OCI-LY7 (cell line): ENCODE data around the gene TRIP12. TPM values are rescaled to one million over a fixed set of nuclear protein-coding genes. Genes with fewer than 3 reads are reported as not detected.

Source experiments
- BruUV-seq: library from RNA; stranded (reverse); fragments of 400-500 nt; replicated peaks from 2 replicates; lab custom pipeline; 2021; lab: Mats Ljungman, UMichigan
- CTCF ChIA-PET: fragments of 300-600 bp; sonication (Branson Sonifier 250); formaldehyde crosslinking; loops from one replicate; lab custom pipeline; 2022; ENCODE audit warnings: antibody characterized with exemption; ENCODE audit not compliant: unreplicated experiment; lab: Charles Lee
- POLR2A ChIA-PET: fragments of 300-600 bp; sonication (Branson Sonifier 250); formaldehyde crosslinking; loops from one replicate; lab custom pipeline; 2022; ENCODE audit warnings: antibody characterized with exemption; lab: Charles Lee
- DNase-seq: peaks from one replicate; pipeline ENCODE4 v3.0.0-alpha.2; 2015; ENCODE audit warnings: low spot score
- H2AFZ ChIP-seq: fragments of 200-600 bp; sonication (generic), shearing (Covaris generic); 2 replicates; pipeline ENCODE4 v1.6.1; 2014; ENCODE audit warnings: mild to moderate bottlenecking, antibody characterized with exemption, low read length, moderate library complexity
- H3K27ac ChIP-seq: fragments of 200-600 bp; sonication (generic); 2 replicates; pipeline ENCODE4 v1.5.1; 2014; ENCODE audit warnings: mixed run types, low read depth, mild to moderate bottlenecking, moderate library complexity, low read length, inconsistent platforms; ENCODE audit not compliant: poor library complexity, severe bottlenecking
- H3K36me3 ChIP-seq: fragments of 200-600 bp; sonication (generic); 2 replicates; pipeline ENCODE4 v1.6.1; 2014; ENCODE audit warnings: mild to moderate bottlenecking, antibody characterized with exemption, low read length, moderate library complexity, mixed read lengths; ENCODE audit not compliant: insufficient read depth
- H3K4me1 ChIP-seq: fragments of 200-600 bp; sonication (generic); 2 replicates; pipeline ENCODE4 v1.5.1; 2014; ENCODE audit warnings: mild to moderate bottlenecking, low read length; ENCODE audit not compliant: insufficient read depth, poor library complexity, severe bottlenecking
- H3K4me2 ChIP-seq: fragments of 200-600 bp; sonication (generic); 2 replicates; pipeline ENCODE4 v1.6.1; 2014; ENCODE audit warnings: mild to moderate bottlenecking, low read length
- H3K4me3 ChIP-seq: fragments of 200-600 bp; sonication (generic); 2 replicates; pipeline ENCODE4 v1.5.1; 2014; ENCODE audit warnings: mild to moderate bottlenecking, low read depth, low read length; ENCODE audit not compliant: poor library complexity, severe bottlenecking
- H3K79me2 ChIP-seq: fragments of 200-600 bp; sonication (generic); 2 replicates; pipeline ENCODE4 v1.6.1; 2016; ENCODE audit warnings: low read depth, mild to moderate bottlenecking, low read length, moderate library complexity, mixed read lengths; ENCODE audit not compliant: insufficient read depth
- H3K9me2 ChIP-seq: fragments of 200-600 bp; sonication (generic); 2 replicates; pipeline ENCODE4 v1.6.1; 2016; ENCODE audit warnings: mild to moderate bottlenecking, low read length, mixed read lengths; ENCODE audit not compliant: insufficient read depth
- H3K9me3 ChIP-seq: fragments of 200-600 bp; sonication (generic); 2 replicates; pipeline ENCODE4 v1.6.1; 2014; ENCODE audit warnings: mild to moderate bottlenecking, mixed run types, low read length, mixed read lengths
- H4K20me1 ChIP-seq: fragments of 200-600 bp; sonication (generic); 2 replicates; pipeline ENCODE4 v1.6.1; 2014; ENCODE audit warnings: mild to moderate bottlenecking, antibody characterized with exemption, low read length, moderate library complexity, mixed read lengths; ENCODE audit not compliant: insufficient read depth
- CTCF ChIP-seq: fragments of 200-600 bp; sonication (generic); conservative IDR thresholded peaks from 2 replicates; pipeline ENCODE4 v1.5.1; 2014; ENCODE audit warnings: mild to moderate bottlenecking, antibody characterized with exemption, low read length, moderate library complexity, mixed read lengths
- EZH2phosphoT487 ChIP-seq: fragments of 200-600 bp; sonication (generic); IDR thresholded peaks from 2 replicates; pipeline ENCODE4 v1.6.1; 2018; ENCODE audit warnings: low read depth, borderline replicate concordance, mild to moderate bottlenecking, mixed run types, antibody characterized with exemption, low read length, moderate library complexity, mixed read lengths
- intact Hi-C: fragments of 100-400 bp; cut with micrococcal nuclease; formaldehyde crosslinking; loops from one replicate; pipeline ENCODE4 v1.10.0; 2022; ENCODE audit not compliant: unreplicated experiment
- total RNA-seq, 2 experiments: library from RNA; depleted of rRNA in 1 of 2; stranded (reverse); fragments of >200 nt in 1 of 2; shearing (Covaris generic) in 1 of 2; gene quantifications; 2 replicates each; pipeline ENCODE4 v1.2.3, GENCODE V29; 2014 to 2022

Gene TRIP12
- total RNA-seq, 2 experiments from 2014 or later = 80.0 to 185 TPM

DNA sequence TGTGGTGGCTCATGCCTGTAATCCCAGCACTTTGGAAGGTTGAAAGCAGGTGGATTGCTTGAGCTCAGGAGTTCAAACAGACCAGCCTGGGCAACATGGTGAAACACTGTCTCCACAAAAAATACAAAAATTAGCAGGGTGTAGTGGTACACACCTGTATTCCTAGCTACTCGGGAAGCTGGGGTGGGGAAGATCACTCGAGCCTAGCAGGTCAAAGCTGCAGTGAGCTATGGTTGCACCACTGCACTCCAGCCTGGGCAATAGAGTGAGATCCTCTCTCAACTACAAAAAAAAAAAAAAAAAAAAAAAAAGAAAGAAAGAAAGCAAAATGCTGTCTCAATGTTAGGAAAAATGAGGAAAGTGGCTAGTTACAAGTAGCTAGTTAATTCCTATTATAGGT, 56.8 kb downstream of the TRIP12 start:
- peaks cover 16% of the 10 kb centered on the region; the same call in 1 of the 2 replicates for H3K79me2 ChIP-seq
- CTCF ChIA-PET = no interaction called here
- POLR2A ChIA-PET = interaction anchor here (0.5 to 3.0 kb wide), 5 partner anchors 11 to 49 kb away, joined by 3 to 16 read pairs (median 3); no protein-coding TSS in a partner anchor

DNA sequence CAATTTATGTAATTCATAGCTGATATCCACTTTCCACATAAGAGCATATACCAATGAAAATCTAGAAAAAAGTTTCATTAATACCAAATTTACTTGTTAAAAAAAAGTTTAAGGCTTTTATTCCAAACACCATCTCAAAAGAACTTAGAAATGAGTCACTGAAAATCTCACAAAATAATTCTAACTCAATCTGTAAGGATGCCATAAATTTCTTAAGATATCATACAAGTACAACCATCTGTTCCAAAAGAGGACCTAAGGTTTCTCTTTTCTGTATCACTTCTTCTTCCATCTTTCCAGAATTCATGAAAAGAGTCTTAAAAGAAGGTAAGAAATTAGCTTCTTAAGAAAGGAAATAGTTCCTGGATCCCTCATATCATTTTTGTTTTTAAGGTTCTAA, 60.4 kb downstream of the TRIP12 start:
- Histone ChIP-seq H3K4me3 (no peak overlapping the region), H3K4me1 (no peaks in the 10 kb centered on the region), H3K9me3 (no peaks in the 10 kb centered on the region), H3K36me3 (peaks cover 39% of the 10 kb centered on the region), H3K79me2 (peaks cover 15% of the 10 kb centered on the region; the same call in 1 of the 2 replicates), H3K9me2 (no peaks in the 10 kb centered on the region), H2AFZ (no peak overlapping the region), H3K4me2 (no peak overlapping the region), H3K27ac (no peak overlapping the region), H4K20me1 (0 out of 2 replicates have a peak, but pooled peaks cover 5% of the 10 kb centered on the region)
- TF ChIP-seq CTCF (no peak), EZH2phosphoT487 (no peak)
- intact Hi-C loops = no loop called here
- ChIA-PET POLR2A (interaction anchor here (0.5 to 1.6 kb wide), 6 partner anchors 9 to 34 kb away, joined by 3 to 6 read pairs (median 3); no protein-coding TSS in a partner anchor), CTCF (no interaction called here)
- DNase-seq = no peak
- no TSS peak for BruUV-seq

More for the DNA sequence above, 56.8 kb downstream of the TRIP12 start:
- 0 out of 2 replicates have a peak, but pooled peaks cover 5% of the 10 kb centered on the region for H4K20me1 ChIP-seq
- no peaks in the 10 kb centered on the region for H3K4me1 ChIP-seq
- H3K4me3 ChIP-seq = no peak overlapping the region
- H2AFZ ChIP-seq = no peak overlapping the region
- peaks cover 22% of the 10 kb centered on the region; the same call in 1 of the 2 replicates for H3K36me3 ChIP-seq
- H3K27ac ChIP-seq = no peak overlapping the region
- no TSS peak for BruUV-seq
- intact Hi-C loops = no loop called here
- H3K9me2 ChIP-seq = no peaks in the 10 kb centered on the region
- DNase-seq = no peak
- no peaks in the 10 kb centered on the region for H3K9me3 ChIP-seq
- TF ChIP-seq CTCF (no peak), EZH2phosphoT487 (no peak)
- no peak overlapping the region for H3K4me2 ChIP-seq

DNA sequence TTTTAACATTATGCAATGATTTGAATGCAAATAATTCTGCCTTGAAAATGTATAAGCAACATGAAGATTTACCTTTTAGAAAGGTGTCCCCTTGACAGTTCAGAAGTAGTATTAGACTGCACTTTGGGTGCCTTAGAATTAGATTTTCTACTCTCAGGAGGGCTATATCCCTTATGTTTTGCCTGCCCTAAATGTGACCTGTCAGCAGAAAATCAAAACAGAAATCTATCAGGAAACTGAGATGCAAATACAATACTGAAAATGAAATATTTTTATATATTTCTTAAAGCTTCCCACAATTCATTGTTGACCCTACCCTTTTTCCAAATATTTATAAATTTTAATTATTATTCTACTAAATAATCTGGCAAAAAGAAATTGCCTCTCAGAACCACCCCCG, 61.5 kb downstream of the TRIP12 start:
- Histone ChIP-seq H3K9me3 (no peaks in the 10 kb centered on the region), H3K9me2 (no peaks in the 10 kb centered on the region), H3K79me2 (peaks cover 15% of the 10 kb centered on the region; the same call in 1 of the 2 replicates), H3K36me3 (peaks cover 50% of the 10 kb centered on the region), H3K4me1 (no peaks in the 10 kb centered on the region), H2AFZ (no peak overlapping the region), H3K27ac (no peak overlapping the region), H4K20me1 (0 out of 2 replicates have a peak, but pooled peaks cover 5% of the 10 kb centered on the region), H3K4me3 (no peak overlapping the region), H3K4me2 (no peak overlapping the region)
- ChIA-PET POLR2A (no interaction called here), CTCF (no interaction called here)
- intact Hi-C loops = no loop called here
- TF ChIP-seq CTCF (no peak), EZH2phosphoT487 (no peak)
- BruUV-seq = no TSS peak
- DNase-seq = no peak
